Measurements from ENCODE around the gene LCMT1.
"Not testable (repeated sequence)": the region's sequence is repeated elsewhere in the genome, so short reads cannot be mapped to it uniquely, and the experiment has no call there.

Gene LCMT1

GRCh38 chr16:25095636-25096035 lies 15.9 kb upstream of the LCMT1 start:
- no peak for DNase-seq

GRCh38 chr16:25097276-25097975 lies 14.1 kb upstream of the LCMT1 start:
- DNase-seq: no peak

- DNase-seq: no peak
These were observed 11.0 kb upstream of the LCMT1 start for GRCh38 chr16:25100511-25100910.

GRCh38 chr16:25106567-25107465 lies 4.7 kb upstream of the LCMT1 start:
- DNase-seq: peak; percentile 91

- no peak for DNase-seq
These were observed 4.1 kb upstream of the LCMT1 start for GRCh38 chr16:25107466-25107792.

- DNase-seq: peak; percentile 54
These were observed 3.5 kb upstream of the LCMT1 start for GRCh38 chr16:25108054-25108453.

- no peak for DNase-seq
These were observed 1.9 kb upstream of the LCMT1 start for GRCh38 chr16:25109643-25110042.

GRCh38 chr16:25110387-25110947 lies 1.1 kb upstream of the LCMT1 start:
- peak; percentile 62 for DNase-seq

- no peak for DNase-seq
These were observed 2.6 kb downstream of the LCMT1 start for GRCh38 chr16:25114121-25114520.

GRCh38 chr16:25118851-25119578 lies 7.5 kb downstream of the LCMT1 start:
- no peak for DNase-seq

GRCh38 chr16:25121824-25122600 lies 10.5 kb downstream of the LCMT1 start:
- no peak for DNase-seq

- DNase-seq: no peak
These were observed 13.0 kb downstream of the LCMT1 start for GRCh38 chr16:25124503-25124902.

- not testable (repeated sequence) for DNase-seq
These were observed 14.6 kb downstream of the LCMT1 start for GRCh38 chr16:25126086-25126666.

GRCh38 chr16:25126820-25127232 lies 15.3 kb downstream of the LCMT1 start:
- DNase-seq: peak; percentile 61

GRCh38 chr16:25132751-25133150 lies 21.2 kb downstream of the LCMT1 start:
- not testable (repeated sequence) for DNase-seq

- DNase-seq: no peak
These were observed 22.7 kb downstream of the LCMT1 start for GRCh38 chr16:25134166-25134700.

- no peak for DNase-seq
These were observed 23.8 kb downstream of the LCMT1 start for GRCh38 chr16:25135254-25135878.

GRCh38 chr16:25138130-25138529 lies 26.6 kb downstream of the LCMT1 start:
- DNase-seq: no peak

- no peak for DNase-seq
These were observed 28.9 kb downstream of the LCMT1 start for GRCh38 chr16:25140459-25140858.

- DNase-seq: no peak
These were observed 30.1 kb downstream of the LCMT1 start for GRCh38 chr16:25141648-25142047.

- DNase-seq: no peak
These were observed 32.4 kb downstream of the LCMT1 start for GRCh38 chr16:25143928-25144327.
